Subcutaneous adipose tissue (tissue), 4 donors: ENCODE results near the gene ACAD10. TPM values are rescaled to one million over a fixed set of nuclear protein-coding genes. Genes with fewer than 3 reads are reported as not detected.

ENCODE experiments used
- total RNA-seq, 4 donors: library from RNA; depleted of rRNA; stranded (reverse); fragments of >200 nt; gene quantifications; one replicate each; pipeline ENCODE4 v1.1.0, GENCODE V29; 2016
- TF ChIP-seq, protein P1 (sequence below): fragments of 450-650 bp; IDR thresholded peaks from one replicate; pipeline ENCODE4 v1.5.1; 2016; ENCODE audit warnings: low read depth, mild to moderate bottlenecking, control low read depth, antibody characterized with exemption, moderate library complexity

Gene ACAD10
- total RNA-seq, 4 donors from 2014 or later = 11.1 to 43.5 (median 22.9) TPM

DNA sequence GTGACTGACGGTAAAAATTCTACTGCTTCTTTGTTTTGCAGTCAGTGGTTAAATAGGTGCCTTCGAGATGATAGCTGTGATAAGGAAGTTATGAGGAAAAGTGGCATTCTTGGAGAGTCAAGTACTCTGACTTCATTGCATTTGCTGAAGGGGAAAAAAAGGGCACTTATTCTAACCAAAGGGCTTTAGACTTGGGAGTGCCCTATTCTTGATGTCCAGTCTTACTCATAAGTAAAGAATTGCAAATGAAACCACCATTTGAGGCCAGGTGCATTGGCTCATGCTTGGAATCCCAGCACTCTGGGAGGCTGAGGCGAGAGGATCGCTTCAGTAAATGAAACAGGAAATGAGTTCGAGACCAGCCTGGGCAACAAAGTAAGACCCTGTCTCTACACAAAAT is 40.4 kb upstream of the ACAD10 start:
- TF ChIP-seq, protein P1, sequence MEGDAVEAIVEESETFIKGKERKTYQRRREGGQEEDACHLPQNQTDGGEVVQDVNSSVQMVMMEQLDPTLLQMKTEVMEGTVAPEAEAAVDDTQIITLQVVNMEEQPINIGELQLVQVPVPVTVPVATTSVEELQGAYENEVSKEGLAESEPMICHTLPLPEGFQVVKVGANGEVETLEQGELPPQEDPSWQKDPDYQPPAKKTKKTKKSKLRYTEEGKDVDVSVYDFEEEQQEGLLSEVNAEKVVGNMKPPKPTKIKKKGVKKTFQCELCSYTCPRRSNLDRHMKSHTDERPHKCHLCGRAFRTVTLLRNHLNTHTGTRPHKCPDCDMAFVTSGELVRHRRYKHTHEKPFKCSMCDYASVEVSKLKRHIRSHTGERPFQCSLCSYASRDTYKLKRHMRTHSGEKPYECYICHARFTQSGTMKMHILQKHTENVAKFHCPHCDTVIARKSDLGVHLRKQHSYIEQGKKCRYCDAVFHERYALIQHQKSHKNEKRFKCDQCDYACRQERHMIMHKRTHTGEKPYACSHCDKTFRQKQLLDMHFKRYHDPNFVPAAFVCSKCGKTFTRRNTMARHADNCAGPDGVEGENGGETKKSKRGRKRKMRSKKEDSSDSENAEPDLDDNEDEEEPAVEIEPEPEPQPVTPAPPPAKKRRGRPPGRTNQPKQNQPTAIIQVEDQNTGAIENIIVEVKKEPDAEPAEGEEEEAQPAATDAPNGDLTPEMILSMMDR = no peak

DNA sequence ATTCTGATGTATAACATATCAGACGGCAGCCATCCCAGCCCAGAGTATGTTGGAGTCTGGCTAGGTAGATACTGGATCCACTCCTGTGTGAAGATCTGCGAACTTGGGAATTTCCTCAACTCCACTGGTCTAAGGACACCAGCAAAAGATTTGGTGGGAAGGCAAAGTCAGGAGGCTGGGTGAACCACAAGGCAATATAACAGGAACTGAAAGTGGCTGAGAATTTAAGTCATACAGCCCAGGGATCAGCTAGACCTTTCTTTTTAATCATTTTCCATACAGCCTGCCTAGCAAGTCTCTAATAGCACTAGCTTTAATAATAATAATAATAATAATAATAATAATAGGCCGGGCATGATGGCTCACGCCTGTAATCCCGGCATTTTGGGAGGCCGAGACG is 34.9 kb upstream of the ACAD10 start:
- TF ChIP-seq, protein P1 = no peak

DNA sequence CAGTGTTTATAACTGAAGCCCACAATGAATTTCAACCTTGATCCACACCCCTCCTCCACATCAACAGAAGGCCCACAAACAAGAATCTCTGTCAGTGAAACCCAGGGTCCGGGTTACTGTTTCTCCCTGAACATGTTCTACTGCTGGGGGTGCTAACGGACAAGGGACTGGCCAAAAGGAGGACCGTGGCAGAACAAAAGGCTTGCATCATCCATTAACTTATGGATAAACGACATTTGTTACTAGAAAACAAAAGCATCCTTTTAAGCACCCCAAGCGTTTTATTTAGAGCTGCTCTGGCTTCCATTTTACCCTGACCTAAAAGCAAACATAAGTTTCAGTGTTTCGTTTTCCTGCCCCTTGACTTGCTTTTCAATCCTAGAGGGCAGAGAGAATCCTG is 32.3 kb upstream of the ACAD10 start:
- TF ChIP-seq, protein P1 = no peak

DNA sequence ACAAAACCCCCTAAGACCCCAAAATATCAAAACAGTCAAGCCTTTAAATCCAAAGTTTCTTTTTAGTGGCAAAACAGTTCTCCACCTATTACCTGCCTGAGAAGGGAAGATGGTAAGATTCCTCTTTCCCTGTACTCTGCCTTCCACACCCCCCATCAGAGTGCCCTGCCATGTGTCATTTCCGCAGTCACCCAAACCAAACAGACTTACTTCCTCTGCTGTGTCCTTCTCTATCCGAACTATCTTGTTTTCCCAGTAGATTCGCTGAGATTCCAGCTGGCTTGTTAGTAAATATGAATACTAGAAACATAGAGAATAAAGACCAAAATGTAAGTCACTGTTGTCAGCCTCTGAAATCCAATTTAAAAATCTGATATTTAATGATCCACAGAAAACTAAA is 30.5 kb upstream of the ACAD10 start:
- TF ChIP-seq, protein P1 = no peak

DNA sequence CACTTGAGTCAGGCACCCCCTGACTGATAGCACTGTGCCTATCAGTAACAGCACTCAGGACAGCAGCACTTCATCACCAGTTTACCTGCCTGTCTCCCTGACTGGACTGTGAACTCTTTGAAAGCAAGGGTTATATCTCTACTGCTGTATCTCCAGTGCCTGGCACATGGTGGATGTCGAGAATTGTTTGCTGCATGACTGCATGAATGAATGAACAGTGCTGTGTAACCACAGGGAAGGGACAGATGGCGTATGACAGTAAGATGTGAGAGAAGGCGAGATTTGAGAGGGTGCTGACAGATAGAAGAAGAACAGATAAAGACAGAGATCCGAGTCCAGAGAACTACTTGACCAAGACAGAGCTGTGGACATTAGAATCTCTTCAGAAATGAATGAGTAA is 29.8 kb upstream of the ACAD10 start:
- TF ChIP-seq, protein P1 = no peak

DNA sequence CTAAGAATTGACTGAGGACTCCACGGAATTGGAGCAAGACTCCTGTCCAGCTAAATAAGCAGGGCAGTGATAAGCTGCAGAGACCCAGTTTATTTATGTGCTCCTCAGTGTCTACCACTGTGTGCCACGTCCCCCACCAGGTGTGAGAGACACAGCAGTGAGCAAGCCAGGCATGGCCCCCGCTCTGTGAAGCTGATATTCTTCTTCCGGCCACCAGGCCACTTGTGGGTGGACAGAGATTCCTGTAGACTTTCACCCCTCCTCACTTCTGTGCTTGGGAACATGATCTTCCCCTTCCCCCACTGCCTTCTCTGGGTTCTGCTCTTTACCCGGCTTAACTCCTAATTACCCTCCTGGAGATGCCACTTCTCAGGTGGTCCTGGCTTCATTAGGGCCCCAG is 21.4 kb upstream of the ACAD10 start:
- TF ChIP-seq, protein P1 = no peak

DNA sequence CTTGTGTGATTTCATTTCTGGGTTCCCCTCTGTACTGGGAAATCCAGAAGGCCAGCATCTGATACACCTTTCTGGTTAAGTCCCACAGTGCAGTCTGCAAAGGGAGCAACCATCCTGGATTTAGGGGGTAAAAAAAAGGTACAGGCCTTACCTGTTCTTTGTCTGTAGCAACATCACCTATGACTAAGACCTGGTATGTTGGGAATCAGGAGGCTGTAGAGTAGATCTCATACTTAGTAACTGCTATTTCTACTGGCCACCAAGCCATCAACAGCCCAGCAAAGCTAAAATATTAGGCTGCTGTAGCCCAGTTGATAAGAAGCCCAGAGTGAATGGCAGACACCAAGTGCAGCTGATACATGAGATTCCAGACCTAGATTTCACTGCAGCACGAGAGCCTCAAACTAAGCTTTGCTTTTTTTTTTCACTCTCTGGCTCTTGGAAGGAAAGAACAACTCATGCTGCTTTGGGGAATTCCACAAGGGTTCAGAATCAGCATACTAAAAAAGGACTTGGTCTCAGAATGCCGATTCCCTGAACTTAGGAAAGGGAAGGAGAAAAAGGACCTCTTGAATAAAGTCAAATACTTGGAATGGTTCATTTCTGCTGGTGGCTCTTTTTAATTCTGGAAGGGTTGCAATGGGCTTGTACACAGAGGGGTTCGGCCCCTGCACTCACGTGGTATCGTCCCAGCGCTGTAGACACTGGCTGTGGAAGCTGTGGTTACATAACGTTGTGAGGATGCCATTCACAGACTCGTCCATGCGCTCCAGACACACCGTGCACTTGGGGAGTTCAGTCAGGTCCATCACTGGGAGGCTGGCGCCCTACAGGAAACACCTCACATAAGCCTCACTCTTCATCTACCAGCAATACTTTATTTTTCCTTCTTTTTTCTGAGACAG is 20.6 kb upstream of the ACAD10 start:
- TF ChIP-seq, protein P1 = no peak
